GM19099 (cell line): ENCODE results near the gene RGL1.
A peak's percentile ranks its signal among the peaks of the same experiment; 100 is the strongest.

Source experiments
- POLR2A ChIP-seq: IDR thresholded peaks from 3 replicates; pipeline ENCODE4 v1.6.1; 2011; ENCODE audit warnings: low read depth; ENCODE audit not compliant: insufficient read length; ENCODE audit errors: extremely low read depth

RGL1 gene

DNA sequence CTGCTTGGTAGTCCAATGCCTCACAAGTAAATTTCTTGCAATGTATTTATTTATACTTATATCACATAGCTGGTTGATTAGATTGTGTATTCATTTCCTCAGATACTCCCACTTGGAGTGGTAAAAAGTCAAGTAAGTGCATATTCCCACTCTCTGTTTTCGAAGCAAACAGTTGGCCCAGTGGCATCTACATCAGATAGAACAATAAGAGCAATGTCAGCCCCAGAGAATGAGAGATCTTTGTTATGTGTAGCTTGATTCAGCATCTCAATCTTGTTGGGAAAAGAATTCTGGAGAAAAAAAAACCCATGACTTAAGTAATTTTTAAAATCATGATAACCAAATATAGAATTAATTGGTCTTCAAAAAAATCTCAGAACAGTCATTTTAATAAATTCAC lies 25.5 kb downstream of the RGL1 start:
- TF ChIP-seq POLR2A = no peak

DNA sequence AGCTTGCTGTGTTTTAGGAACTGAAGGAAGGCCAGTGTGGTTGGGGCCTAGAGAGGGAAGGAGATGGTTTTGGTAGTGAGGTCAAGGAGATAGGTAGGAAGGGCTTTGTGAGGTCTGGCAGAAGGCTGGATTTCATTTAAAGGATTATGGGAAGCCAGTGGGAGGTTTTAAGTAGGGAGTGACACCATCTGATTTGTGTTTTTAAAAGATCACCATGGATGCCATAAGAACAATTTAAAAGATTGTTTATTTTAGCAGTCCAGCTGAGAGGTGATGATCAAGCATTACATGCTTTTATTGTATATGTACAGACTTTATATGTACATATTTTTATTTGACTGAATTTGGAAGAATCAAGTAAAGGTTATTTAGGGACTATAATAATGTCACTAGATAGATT lies 26.4 kb downstream of the RGL1 start:
- TF ChIP-seq POLR2A = no peak

DNA sequence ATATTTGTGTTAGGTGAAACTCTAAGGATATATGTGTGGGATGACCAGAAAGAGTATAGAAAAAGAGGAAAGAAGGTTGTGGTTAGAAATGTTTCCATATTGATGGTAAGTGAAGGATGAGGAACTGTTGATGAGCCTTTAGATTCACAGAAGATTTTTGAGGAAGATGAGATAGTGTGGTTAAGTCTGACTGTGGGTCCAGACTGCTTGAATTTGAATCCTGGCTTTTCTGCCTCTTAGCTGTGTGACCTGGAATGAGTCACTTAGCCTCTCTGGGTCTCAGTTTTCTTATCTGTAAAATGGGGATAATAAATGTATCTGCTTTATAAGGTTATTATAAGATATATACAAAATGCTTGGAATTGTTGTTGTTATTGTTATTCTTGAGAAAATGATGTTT lies 27.5 kb downstream of the RGL1 start:
- TF ChIP-seq POLR2A = no peak

DNA sequence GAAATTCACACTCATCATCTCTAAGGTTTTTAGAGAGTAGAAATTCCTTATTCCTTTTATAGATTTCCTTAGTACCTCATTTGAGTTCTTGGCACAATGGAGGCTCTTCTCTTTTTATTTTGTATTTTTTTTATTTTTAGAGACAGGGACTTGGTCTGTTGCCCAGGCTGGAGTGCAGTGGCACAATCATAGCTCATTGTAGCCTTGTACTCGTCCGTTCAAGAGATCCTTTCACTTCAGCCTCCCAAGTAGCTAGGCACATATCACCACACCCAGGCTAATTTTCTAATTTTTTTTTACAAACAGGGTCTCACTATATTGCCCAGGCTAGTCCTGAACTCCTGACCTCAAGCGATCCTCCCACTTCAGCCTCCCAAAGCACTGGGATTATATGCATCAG lies 29.6 kb downstream of the RGL1 start:
- TF ChIP-seq POLR2A = no peak

DNA sequence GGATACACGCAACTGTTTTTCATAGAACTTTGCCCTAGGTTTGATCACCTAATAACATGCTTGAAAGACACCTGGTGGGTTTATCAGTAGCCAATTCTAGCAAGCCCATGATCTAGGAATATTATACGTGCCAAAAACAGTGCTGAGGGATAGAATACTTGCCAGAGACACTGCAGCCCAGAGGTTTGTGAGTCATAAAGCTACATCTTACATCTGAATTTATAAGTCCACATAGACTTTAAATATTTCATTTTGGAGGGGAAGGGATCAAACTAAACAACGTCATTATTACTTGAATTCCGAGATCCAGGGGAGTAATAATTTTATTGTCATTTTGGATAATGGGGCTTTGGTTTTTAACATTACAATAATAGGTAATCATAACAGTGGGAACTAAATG lies 31.7 kb downstream of the RGL1 start:
- no peak for TF ChIP-seq POLR2A

DNA sequence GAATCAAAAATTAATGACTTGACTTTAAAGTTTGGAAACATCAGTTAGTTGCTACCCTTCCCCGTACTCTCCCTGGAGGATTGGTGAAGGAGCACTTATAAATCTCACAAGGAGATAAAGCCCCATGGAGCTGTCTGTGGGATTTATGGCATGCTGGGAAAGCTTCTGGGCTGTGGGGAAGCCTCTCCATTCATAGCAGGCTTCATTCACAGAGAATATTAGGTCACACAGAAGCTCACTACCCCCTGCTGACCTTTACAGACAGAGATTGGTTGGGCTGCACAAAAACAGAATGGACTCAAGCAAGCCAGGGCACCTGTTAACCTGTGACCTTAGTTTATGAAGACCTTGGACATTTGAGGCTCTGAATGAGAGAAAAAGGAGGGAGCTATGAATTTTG lies 32.1 kb downstream of the RGL1 start:
- no peak for TF ChIP-seq POLR2A

DNA sequence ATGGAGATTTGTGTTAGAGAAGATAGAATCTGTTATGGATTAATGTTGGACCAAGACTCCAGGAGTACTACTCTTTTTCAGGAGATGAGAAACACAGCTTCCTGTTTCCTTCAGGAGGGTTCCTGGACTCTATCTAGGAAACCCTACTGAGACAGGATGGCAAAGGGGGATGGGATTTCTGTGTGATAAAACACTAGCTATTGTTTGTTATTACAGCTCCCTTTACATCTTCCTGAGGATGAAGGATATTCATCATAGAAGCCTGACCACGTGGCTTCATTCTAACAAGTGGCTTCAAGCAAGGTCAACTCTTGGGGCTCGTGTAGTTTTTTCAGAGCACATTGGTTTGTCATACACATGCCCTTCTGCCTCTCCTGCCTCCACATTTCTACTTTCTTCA lies 33.3 kb downstream of the RGL1 start:
- no peak for TF ChIP-seq POLR2A

DNA sequence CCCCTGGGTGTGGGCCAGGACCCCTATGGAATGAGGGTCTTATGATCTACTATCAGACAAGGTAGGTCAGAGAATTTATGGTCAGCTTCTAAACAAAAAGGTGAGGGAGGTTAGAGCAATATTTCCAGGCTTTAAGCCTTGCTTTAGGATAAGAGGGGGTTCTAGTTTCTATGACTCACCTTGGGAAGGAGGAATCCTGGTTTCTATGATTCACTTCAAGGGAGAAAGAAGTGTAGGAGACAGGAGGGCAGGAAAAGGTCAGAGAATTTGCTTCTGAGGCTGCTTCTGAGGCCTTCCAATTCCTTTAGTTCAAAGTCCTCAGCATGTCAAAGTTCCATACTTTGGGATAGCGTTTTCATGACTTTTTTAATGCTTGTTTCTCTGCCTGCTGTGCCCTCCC lies 35.2 kb downstream of the RGL1 start:
- TF ChIP-seq POLR2A = no peak

DNA sequence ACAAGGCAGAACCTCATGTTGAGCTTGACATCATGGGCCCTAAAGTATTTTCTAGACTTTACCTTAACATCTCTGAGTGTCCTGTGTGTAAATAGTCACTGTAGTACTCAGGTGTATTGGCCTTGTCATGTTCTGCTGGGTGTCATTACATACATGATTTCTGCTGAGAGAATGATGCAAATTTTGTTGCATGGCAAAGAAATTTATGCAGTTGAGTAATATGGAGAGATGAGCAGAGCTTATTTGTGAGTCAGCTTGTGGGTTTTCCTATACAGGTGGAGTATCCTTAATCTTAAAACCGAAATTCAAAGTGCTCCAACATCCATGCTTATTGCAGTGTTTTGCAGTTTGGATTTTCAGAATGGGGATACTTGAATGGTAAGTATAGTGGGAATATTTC lies 36.6 kb downstream of the RGL1 start:
- no peak for TF ChIP-seq POLR2A

DNA sequence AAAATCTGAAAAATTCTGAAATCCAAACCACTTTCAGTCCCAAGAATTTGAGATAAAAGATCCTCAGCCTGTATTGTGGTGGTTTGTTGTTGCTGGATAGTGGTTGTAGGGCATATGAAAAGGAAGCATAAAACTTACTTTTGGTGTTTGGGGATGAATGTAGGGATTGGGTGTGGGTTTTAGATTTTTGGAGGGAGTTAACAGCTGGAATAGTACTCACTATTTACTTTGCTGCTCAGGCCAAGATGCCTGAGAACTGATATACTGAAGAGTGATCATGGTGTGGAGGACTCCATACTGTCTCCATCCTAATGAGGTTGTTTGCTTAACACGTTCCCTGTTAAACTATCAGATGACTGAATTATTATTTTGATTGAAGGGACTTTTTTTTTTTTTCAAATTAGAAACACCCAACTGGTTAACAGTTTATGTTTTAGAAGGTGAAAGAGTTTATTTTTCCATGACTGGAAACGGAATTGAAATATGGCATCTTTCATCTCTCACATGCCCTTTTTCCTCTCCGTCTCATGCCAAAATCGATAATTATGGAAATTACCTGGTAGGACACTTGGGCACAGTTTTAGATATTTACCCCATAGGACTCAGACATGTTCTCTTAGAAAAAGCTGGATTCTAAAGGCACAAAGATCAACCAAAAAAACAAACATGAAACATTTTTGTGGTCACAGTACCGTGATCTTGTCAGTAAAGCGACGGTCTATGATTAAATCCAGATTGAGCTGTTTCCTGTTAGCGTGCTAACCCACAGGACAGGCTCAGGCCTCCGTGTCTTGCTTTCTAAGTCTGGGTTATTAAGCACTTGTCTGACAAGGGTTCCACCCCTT lies 37.3 kb downstream of the RGL1 start:
- TF ChIP-seq POLR2A = peak; percentile 20

DNA sequence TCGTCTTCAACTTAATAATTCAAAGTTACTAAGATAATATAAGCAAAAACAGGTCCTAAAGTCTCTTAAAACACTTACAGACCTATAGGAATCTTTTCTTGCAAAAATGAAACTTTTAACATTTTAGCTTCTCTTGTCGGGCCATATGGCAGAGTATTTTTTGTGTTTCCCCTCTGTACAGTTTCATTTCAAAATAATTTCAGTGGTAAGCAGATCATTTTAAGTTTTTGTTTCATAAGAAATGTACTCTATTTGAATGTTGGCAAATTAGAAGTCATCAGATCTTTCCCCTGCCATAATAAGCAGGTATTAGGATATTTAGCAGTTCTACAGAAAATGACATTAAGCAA lies 37.9 kb downstream of the RGL1 start:
- no peak for TF ChIP-seq POLR2A

DNA sequence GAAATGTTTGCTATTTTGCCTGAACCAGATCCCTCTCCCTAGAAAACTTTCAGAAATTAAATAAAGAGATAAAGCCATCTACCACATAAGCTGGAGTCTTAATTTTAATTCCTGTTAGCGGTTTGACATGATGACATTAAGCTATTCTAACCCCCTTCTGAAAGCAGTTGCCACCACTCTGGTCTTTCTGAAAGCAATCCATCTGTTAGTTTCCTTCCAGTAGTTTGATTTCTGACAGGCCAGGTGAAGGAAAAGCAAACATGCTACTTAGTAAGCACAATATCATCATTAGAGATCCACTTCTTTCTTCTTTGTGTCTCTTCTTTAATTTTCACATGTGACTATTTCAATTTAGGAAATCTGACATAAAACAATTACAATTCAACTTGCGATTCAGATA lies 39.9 kb downstream of the RGL1 start:
- no peak for TF ChIP-seq POLR2A

DNA sequence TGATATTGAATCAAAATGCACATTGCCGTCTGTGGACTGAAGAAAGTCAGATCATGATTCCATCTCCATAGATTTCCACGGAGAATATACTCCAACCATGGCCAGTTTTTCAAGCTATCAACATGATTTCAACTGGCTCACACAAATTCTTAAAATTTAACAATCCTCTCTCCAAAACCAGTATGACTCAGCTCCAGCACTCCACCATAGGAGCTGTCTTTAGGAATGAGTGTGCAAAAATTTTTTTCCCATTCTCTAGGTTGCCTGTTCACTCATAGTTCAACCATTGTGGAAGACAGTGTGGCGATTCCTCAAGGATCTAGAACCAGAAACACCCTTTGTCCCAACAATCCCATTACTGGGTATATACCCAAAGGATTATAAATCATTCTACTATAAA lies 40.8 kb downstream of the RGL1 start:
- no peak for TF ChIP-seq POLR2A

DNA sequence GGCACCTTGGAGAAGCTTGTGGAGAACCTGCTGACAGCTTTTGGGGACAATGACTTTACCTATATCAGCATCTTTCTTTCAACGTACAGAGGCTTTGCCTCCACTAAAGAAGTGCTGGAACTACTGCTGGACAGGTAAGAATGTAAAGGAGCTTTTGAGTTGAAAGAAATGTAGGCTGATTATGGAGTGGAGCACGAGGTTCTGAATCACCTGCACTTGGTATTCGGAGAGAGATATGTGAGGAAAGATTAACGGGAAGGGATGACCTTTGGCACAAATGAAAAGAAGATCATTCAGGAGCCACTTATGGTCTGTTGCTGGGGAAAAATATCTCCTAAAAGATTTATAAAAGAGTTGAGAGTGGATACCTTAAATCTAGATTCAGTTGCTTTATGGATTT lies 42.7 kb downstream of the RGL1 start:
- TF ChIP-seq POLR2A = no peak

DNA sequence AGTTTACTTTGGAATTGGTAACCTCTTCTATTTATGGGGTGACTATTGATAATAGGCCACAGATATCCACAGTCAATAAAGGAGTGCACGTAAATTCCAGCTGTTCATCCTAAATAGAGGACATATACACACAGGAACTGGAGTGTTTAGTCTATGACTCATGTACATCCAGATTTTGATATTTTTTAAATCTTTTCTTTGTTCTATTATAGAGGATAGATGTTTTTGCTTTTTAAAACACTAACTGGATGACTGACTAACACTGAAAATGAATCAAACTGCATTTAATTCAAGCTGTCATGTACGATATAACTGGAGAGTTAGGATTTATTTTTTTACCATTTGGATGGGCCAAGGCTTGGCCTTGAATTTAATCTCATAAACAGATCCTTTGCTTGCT lies 45.9 kb downstream of the RGL1 start:
- no peak for TF ChIP-seq POLR2A

DNA sequence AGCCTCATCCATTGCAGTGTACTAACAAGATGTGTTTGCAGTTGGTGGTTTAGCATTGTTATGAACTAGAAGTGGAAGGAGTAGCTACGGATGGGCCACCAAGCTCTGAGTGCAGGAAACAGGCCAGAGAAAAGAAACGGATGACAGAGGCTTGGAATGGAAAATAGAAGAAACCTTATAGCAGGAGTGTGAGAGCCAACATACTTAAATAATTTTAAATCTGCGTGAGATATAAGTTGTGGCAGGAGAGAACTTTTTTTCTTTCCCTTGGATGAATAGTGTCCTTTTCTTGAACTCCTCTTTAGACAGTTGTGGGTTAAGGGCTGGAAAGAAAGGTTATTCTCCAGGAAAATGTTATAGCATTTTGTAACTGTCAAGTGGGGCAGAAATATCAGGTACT lies 54.2 kb downstream of the RGL1 start:
- TF ChIP-seq POLR2A = no peak

DNA sequence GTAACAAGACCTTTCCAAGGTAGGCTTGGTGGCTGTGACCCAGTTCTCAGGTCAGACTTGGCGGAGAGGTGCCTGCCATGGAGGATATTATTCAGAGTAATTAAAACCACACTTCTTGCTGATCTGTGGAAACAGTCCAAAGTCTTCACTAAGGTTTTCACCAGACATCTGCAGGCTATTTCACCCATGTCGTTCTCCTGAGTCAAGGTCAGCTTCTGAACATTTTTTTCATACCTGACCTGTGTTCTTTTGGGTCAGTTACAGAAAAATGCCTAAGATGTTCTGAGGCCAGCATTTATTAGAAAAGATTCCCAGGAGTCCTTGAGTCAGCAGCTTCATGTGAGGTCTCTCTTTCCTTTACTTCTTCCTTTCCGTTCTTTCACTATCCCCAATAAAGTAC lies 54.9 kb downstream of the RGL1 start:
- TF ChIP-seq POLR2A = no peak
